NOMO-1 treated with DMSO at 0.1 percent for 48 hours (cell line): ENCODE data around the gene MPC1.

Experiments
- DNase-seq: peaks from one replicate; lab custom pipeline; 2025; ENCODE audit not compliant: unreplicated experiment; lab: John Stamatoyannopoulos, UW

MPC1 gene

GRCh38 chr6:166318649-166319600 lies 63.8 kb downstream of the MPC1 start:
- no peak for DNase-seq

DNA sequence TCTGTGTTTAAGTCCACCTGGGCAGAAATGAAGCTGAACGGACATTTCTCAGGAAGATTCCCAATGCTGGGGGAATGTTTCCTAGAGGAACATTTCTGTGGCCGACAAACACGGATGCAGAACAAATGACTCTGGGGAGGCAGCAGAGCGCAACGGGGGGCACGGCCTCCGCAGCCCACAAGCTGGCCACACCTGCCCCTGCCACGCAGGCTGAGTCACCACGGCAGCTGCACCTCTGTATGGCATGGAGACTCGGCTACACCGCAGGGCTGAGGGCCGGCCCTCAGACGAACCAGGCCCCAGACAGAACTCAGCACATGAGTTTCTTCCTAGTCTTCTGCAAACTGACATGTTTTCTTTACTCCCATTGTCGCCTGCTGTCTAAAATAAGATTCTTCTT lies 64.5 kb downstream of the MPC1 start:
- DNase-seq = no peak

DNA sequence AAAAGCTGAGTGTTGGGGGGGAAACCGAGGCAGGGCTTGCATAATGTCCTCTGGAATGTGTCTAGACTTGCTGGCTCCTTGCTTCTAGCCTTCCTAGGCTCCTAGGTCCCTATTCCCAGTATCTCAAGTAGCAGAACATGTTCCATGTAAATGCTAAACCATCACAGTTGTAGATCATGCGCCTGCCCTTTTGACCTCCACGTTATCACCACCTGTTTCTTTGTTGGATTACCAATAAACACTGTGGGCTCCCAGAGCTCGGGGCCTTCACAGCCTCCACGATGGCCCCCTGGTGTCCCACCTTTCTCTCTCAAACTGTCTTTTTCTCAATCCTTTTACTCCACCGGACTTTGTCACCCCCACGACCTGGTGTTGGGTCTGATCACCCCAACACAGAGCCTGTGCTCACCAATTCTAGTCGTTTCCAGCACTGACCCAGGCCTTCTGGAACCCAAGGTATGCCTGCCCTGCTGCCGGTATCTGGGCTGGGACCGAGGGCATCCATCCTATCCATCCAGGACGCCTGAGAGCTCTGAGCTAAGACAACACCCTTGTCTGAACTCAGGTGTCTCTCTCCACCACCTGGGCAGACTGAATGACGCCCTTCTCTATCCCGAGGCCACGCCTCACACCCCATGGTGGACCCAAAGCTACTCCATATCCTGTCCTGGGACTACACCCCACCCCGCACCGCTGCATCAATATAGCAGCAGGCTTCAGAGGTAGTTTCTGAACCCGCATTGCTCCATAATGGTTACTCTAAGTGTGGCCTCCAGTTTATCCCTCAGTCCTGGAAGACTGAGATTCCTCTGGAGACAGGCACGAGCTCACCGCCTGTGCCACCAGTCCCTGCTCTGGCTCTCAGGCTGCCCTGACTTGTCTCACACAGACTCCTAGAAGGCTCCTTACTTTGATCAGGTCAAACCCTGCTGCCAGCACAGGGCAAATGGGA lies 65.2 kb downstream of the MPC1 start:
- no peak for DNase-seq

DNA sequence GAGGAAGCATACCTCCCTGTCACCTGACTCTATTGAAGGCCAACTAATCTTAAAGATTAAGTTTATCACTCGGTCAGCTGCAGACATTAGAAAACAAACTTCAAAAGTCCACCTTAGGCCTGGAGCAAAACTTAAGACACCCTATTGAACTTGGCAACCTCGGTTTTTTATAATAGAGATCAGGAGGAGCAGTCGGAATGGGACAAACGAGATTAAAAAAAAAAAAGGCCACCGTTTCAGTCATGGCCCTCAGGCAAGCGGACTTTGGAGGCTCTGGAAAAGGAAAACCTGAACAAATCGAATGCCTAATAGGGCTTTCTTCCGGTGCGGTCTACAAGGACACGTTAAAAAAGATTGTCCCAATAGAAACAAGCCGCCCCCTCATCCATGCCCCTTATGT lies 67.3 kb downstream of the MPC1 start:
- no peak for DNase-seq
